H1 (cell line): ENCODE measurements around the gene CCDC148. TPM values are rescaled to one million over a fixed set of nuclear protein-coding genes. Genes with fewer than 3 reads are reported as not detected.

Experiments
- CTCF ChIA-PET: fragments of 300-600 bp; sonication (Branson Sonifier 250); formaldehyde crosslinking; loops from one replicate; lab custom pipeline; 2021; ENCODE audit not compliant: partially characterized antibody; lab: Charles Lee
- POLR2A ChIA-PET: fragments of 300-600 bp; sonication (Branson Sonifier 250); formaldehyde crosslinking; loops from one replicate; lab custom pipeline; 2021; ENCODE audit warnings: inconsistent platforms; ENCODE audit not compliant: partially characterized antibody; lab: Charles Lee
- DNase-seq, 2 experiments: peaks; one replicate each; pipeline versions ENCODE4 v3.0.0 to v3.0.0-alpha.2; 2010 to 2022; ENCODE audit warnings: low spot score in 2 of 2, low read depth in 1 of 2, mixed read lengths in 1 of 2
- FAIRE-seq: peaks from 2 replicates; lab custom pipeline; 2011; peaks lifted over from hg19 to GRCh38; lab: Jason Lieb, UNC
- H2AFZ ChIP-seq: 2 replicates; pipeline ENCODE4 v1.8.1; 2012; ENCODE audit warnings: low read length, inconsistent platforms
- H2AK5ac ChIP-seq: 2 replicates; pipeline ENCODE4 v1.6.1; 2013; ENCODE audit warnings: low read depth, low read length
- H2BK120ac ChIP-seq: replicated peaks from 2 replicates; pipeline ENCODE3; 2013; ENCODE audit warnings: low read depth, low read length, inconsistent platforms
- H2BK12ac ChIP-seq: 2 replicates; pipeline ENCODE4 v1.6.1; 2013; ENCODE audit warnings: low read depth, low read length
- H2BK15ac ChIP-seq: 2 replicates; pipeline ENCODE4 v1.6.1; 2013; ENCODE audit warnings: low read length
- H2BK20ac ChIP-seq: 2 replicates; pipeline ENCODE4 v1.6.1; 2013; ENCODE audit warnings: low read length
- H2BK5ac ChIP-seq: 2 replicates; pipeline ENCODE4 v1.6.1; 2013; ENCODE audit warnings: low read depth, low read length
- H3K14ac ChIP-seq: 2 replicates; pipeline ENCODE4 v1.6.1; 2013; ENCODE audit warnings: inconsistent platforms; ENCODE audit not compliant: insufficient read length
- H3K18ac ChIP-seq: 2 replicates; pipeline ENCODE4 v1.6.1; 2013; ENCODE audit warnings: low read length; ENCODE audit errors: extremely low read depth
- H3K23ac ChIP-seq: 2 replicates; pipeline ENCODE4 v1.6.1; 2013; ENCODE audit warnings: inconsistent platforms; ENCODE audit not compliant: insufficient read length
- H3K23me2 ChIP-seq: 2 replicates; pipeline ENCODE4 v1.6.1; 2013; ENCODE audit warnings: low read depth, low read length
- H3K27ac ChIP-seq: 2 replicates; pipeline ENCODE4 v1.6.1; 2011; ENCODE audit warnings: low read depth, low read length, inconsistent platforms
- H3K27me3 ChIP-seq, 4 experiments: replicated peaks in 1 of 4; 1 replicate in 1 of 4; 2 replicates in 3 of 4; pipeline versions ENCODE4 v1.6.1 to v1.8.1; 2011 to 2013; ENCODE audit warnings: low read length in 3 of 4, mild to moderate bottlenecking in 3 of 4, inconsistent platforms in 2 of 4, mixed read lengths in 2 of 4, moderate library complexity in 1 of 4; ENCODE audit not compliant: control insufficient read depth in 3 of 4, insufficient read depth in 3 of 4; ENCODE audit errors: extremely low read depth in 1 of 4
- H3K36me3 ChIP-seq, 4 experiments: 2 replicates each; pipeline versions ENCODE4 v1.6.1 to v1.8.1; 2011 to 2013; ENCODE audit warnings: mild to moderate bottlenecking in 4 of 4, low read length in 3 of 4, moderate library complexity in 2 of 4, control low read depth in 1 of 4, inconsistent platforms in 1 of 4; ENCODE audit not compliant: insufficient read depth in 4 of 4, control insufficient read depth in 2 of 4
- H3K4ac ChIP-seq: replicated peaks from 2 replicates; pipeline ENCODE3; 2013; ENCODE audit warnings: low read length, low read depth, mixed read lengths, inconsistent platforms; ENCODE audit not compliant: insufficient read length
- H3K4me1 ChIP-seq, 4 experiments: replicated peaks in 1 of 4; 1 replicate in 1 of 4; 2 replicates in 3 of 4; pipeline versions ENCODE4 v1.6.1 to v1.8.1; 2011 to 2013; ENCODE audit warnings: low read length in 3 of 4, inconsistent platforms in 2 of 4, mixed read lengths in 1 of 4; ENCODE audit not compliant: insufficient read depth in 4 of 4, control insufficient read depth in 3 of 4
- H3K4me2 ChIP-seq, 2 experiments: 2 replicates each; pipeline versions ENCODE4 v1.6.1 to v1.8.1; 2011 to 2013; ENCODE audit warnings: low read depth in 2 of 2, low read length in 2 of 2, control low read depth in 1 of 2, inconsistent platforms in 1 of 2, mild to moderate bottlenecking in 1 of 2; ENCODE audit not compliant: insufficient read depth in 1 of 2
- H3K4me3 ChIP-seq, 4 experiments: fragments of 200-600, 300-600 bp in 1 of 4; sonication (generic), shearing (Covaris generic), sonication (Bioruptor Twin) in 1 of 4; 2 replicates each; pipeline versions ENCODE4 v1.5.1 to v1.8.1; 2011 to 2016; ENCODE audit warnings: low read length in 4 of 4, low read depth in 3 of 4, control low read depth in 2 of 4, inconsistent platforms in 2 of 4, mild to moderate bottlenecking in 2 of 4, mixed read lengths in 1 of 4, moderate library complexity in 1 of 4; ENCODE audit not compliant: insufficient read depth in 2 of 4; ENCODE audit errors: extremely low read depth in 1 of 4
- H3K56ac ChIP-seq: replicated peaks from 2 replicates; pipeline ENCODE3; 2013; ENCODE audit warnings: low read depth, mild to moderate bottlenecking, mixed read lengths, low read length, inconsistent platforms; ENCODE audit not compliant: insufficient read length
- H3K79me1 ChIP-seq: 2 replicates; pipeline ENCODE4 v1.6.1; 2013; ENCODE audit warnings: low read depth, low read length, control low read depth
- H3K79me2 ChIP-seq, 2 experiments: 2 replicates each; pipeline versions ENCODE4 v1.6.1 to v1.8.1; 2012 to 2013; ENCODE audit warnings: low read length in 2 of 2, mild to moderate bottlenecking in 2 of 2, inconsistent platforms in 1 of 2; ENCODE audit not compliant: insufficient read depth in 2 of 2, control insufficient read depth in 1 of 2
- H3K9ac ChIP-seq, 4 experiments: replicated peaks in 1 of 4; 1 replicate in 1 of 4; 2 replicates in 3 of 4; pipeline versions ENCODE4 v1.6.1 to v1.8.1; 2011 to 2013; ENCODE audit warnings: low read depth in 3 of 4, low read length in 3 of 4, control low read depth in 2 of 4, mild to moderate bottlenecking in 2 of 4, moderate library complexity in 2 of 4, inconsistent platforms in 1 of 4; ENCODE audit errors: extremely low read depth in 1 of 4
- H3K9me3 ChIP-seq, 2 experiments: 2 replicates each; pipeline versions ENCODE4 v1.6.1 to v1.8.1; 2012 to 2013; ENCODE audit warnings: mild to moderate bottlenecking in 2 of 2, moderate library complexity in 2 of 2, control low read depth in 1 of 2, inconsistent platforms in 1 of 2, low read depth in 1 of 2, low read length in 1 of 2, mixed read lengths in 1 of 2; ENCODE audit not compliant: insufficient read depth in 2 of 2
- H4K20me1 ChIP-seq, 2 experiments: replicated peaks in 1 of 2; 2 replicates each; pipeline versions ENCODE3 to v1.8.1; 2011 to 2013; ENCODE audit warnings: inconsistent platforms in 2 of 2, low read length in 2 of 2, mild to moderate bottlenecking in 1 of 2; ENCODE audit not compliant: insufficient read depth in 2 of 2, control insufficient read depth in 1 of 2
- H4K5ac ChIP-seq: 2 replicates; pipeline ENCODE4 v1.6.1; 2013; ENCODE audit warnings: low read length, low read depth, mixed read lengths, inconsistent platforms; ENCODE audit not compliant: insufficient read length
- H4K8ac ChIP-seq: 2 replicates; pipeline ENCODE4 v1.8.0; 2013; ENCODE audit warnings: mild to moderate bottlenecking, moderate library complexity, low read length, inconsistent platforms; ENCODE audit not compliant: insufficient read depth; ENCODE audit errors: extremely low read depth
- H4K91ac ChIP-seq: replicated peaks from 2 replicates; pipeline ENCODE3; 2013; ENCODE audit warnings: low read length, mixed read lengths, inconsistent platforms; ENCODE audit not compliant: insufficient read length
- CREB1 ChIP-seq: IDR thresholded peaks from 2 replicates; pipeline ENCODE4 v1.6.1; 2012; ENCODE audit warnings: inconsistent platforms
- GABPA ChIP-seq: IDR thresholded peaks from 2 replicates; pipeline ENCODE4 v1.6.1; 2011; ENCODE audit warnings: mild to moderate bottlenecking, low read length, moderate library complexity, borderline replicate concordance; ENCODE audit not compliant: insufficient read depth
- HDAC6 ChIP-seq: IDR thresholded peaks from one replicate; pipeline ENCODE4 v1.7.1; 2012; ENCODE audit warnings: low read depth, mild to moderate bottlenecking, inconsistent platforms, low read length, moderate library complexity
- KDM1A ChIP-seq: fragments of 200-600, 300-600 bp; sonication (generic); IDR thresholded peaks from 2 replicates; pipeline ENCODE4 v1.7.1; 2016; ENCODE audit warnings: mild to moderate bottlenecking, low read length, borderline replicate concordance
- KDM4A ChIP-seq: IDR thresholded peaks from one replicate; pipeline ENCODE4 v1.7.1; 2012; ENCODE audit warnings: low read depth, mild to moderate bottlenecking, moderate library complexity, low read length, inconsistent platforms; ENCODE audit not compliant: severe bottlenecking
- POLR2AphosphoS5 ChIP-seq: IDR thresholded peaks from 2 replicates; pipeline ENCODE4 v1.6.1; 2011; ENCODE audit warnings: low read depth, low read length
- POU5F1 ChIP-seq: IDR thresholded peaks from 2 replicates; pipeline ENCODE4 v1.6.1; 2011; ENCODE audit warnings: low read depth, mild to moderate bottlenecking, low read length, moderate library complexity
- SP2 ChIP-seq: IDR thresholded peaks from 2 replicates; pipeline ENCODE4 v1.6.1; 2012; ENCODE audit warnings: mild to moderate bottlenecking, low read length, inconsistent platforms
- SRF ChIP-seq: IDR thresholded peaks from 2 replicates; pipeline ENCODE4 v1.6.1; 2011; ENCODE audit warnings: mild to moderate bottlenecking, low read depth, low read length, moderate library complexity
- YY1 ChIP-seq: IDR thresholded peaks from 2 replicates; pipeline ENCODE4 v1.6.1; 2011; ENCODE audit warnings: low read depth, mild to moderate bottlenecking, low read length
- WGBS, 2 experiments: shearing (Covaris generic) in 1 of 2; methylation state at CpG; one replicate each; pipeline versions ENCODE4 v1.1.6 to v1.1.7; 2013 to 2015; ENCODE audit warnings: low lambda C conversion rate in 2 of 2, mixed read lengths in 2 of 2, inconsistent platforms in 1 of 2, low coverage in 1 of 2, missing lambda C conversion rate in 1 of 2; ENCODE audit not compliant: insufficient replicate concordance in 2 of 2, insufficient coverage in 1 of 2, insufficient read length in 1 of 2; ENCODE audit errors: extremely low coverage in 1 of 2, missing lambda C conversion rate in 1 of 2; 5-methylcytosine and 5-hydroxymethylcytosine counted together
- polyA plus RNA-seq, 7 experiments: library from polyadenylated mRNA; depleted of rRNA in 3 of 7; stranded (reverse) in 5 of 7; unstranded in 2 of 7; fragments of >200 nt in 5 of 7; fragments of 200-250 nt in 2 of 7; gene quantifications; 1 replicate in 5 of 7; 2 replicates in 1 of 7; 4 replicates in 1 of 7; pipeline versions ENCODE4 v1.2.1 to v1.2.3, GENCODE V29; 2011 to 2013; ENCODE audit warnings: missing spikeins in 2 of 7, mixed read lengths in 2 of 7
- total RNA-seq: library from RNA; stranded (reverse); fragmentation: NEBNext Ultra II Directional; extraction: Animal tissue kit (Norgen Biotek cat#: 25700); gene quantifications from 2 replicates; pipeline ENCODE4 v1.2.1, GENCODE V29; 2021

Gene CCDC148
- total and polyA plus RNA-seq, 2 of the 8 experiments (the other 6 are each of a cell fraction or from before 2014, with no cell fraction given), result 0.45 to 1.3 TPM

- Histone ChIP-seq H3K23me2 (no peaks in the 10 kb centered on the region), H4K91ac (no peak overlapping the region), H3K9ac (no peak overlapping the region), H3K18ac (no peak overlapping the region), H2BK12ac (no peak overlapping the region), H2BK15ac (no peak overlapping the region), H4K20me1 (no peaks in the 10 kb centered on the region), H3K4me1 (peaks cover 1 to 7% (median 5%) of the 10 kb centered on the region in 4 experiments; a peak in 4 of 7 replicates), H2AFZ (no peak overlapping the region), H3K4ac (no peak overlapping the region), H3K4me3 (no peak overlapping the region), H2BK20ac (no peak overlapping the region), H3K9me3 (peaks cover 0 to 3% of the 10 kb centered on the region in 2 experiments; a peak in 1 of 4 replicates), H3K79me1 (no peaks in the 10 kb centered on the region), H2AK5ac (no peak overlapping the region), H3K14ac (no peak overlapping the region), H3K27ac (no peak overlapping the region), H3K56ac (no peak overlapping the region), H3K36me3 (peaks cover 0 to 2% (median 0%) of the 10 kb centered on the region in 4 experiments; a peak in 1 of 8 replicates), H3K4me2 (no peak overlapping the region), H4K8ac (no peak overlapping the region), H2BK120ac (no peak overlapping the region), H2BK5ac (no peak overlapping the region), H3K27me3 (peaks cover 0 to 5% (median 3%) of the 10 kb centered on the region in 4 experiments; a peak in 4 of 7 replicates), H3K79me2 (no peaks in the 10 kb centered on the region), H3K23ac (no peak overlapping the region), H4K5ac (no peak overlapping the region)
- 74% methylated on average over 3 of the region's 3 CpGs; no CpG with 5 or more reads in 1 of the 2 experiments for WGBS, 2 experiments
- POLR2A ChIA-PET, result no interaction called here
- FAIRE-seq, result no peak
- CTCF ChIA-PET, result no interaction called here
- no peak for DNase-seq
- no peak for TF ChIP-seq SRF
- TF ChIP-seq SP2, result no peak
- no peak for TF ChIP-seq POLR2AphosphoS5
- no peak for TF ChIP-seq POU5F1
- TF ChIP-seq YY1, result no peak
- TF ChIP-seq KDM1A, result no peak
- no peak for TF ChIP-seq HDAC6
- no peak for TF ChIP-seq CREB1
- TF ChIP-seq GABPA, result no peak
- no peak for TF ChIP-seq KDM4A
These were observed 49.5 kb downstream of the CCDC148 start for GRCh38 chr2:158407031-158407430.
